Gastrocnemius medialis (tissue), 4 donors: ENCODE measurements around the gene IFI30.

Source experiments
- POLR2A ChIP-seq, 2 donors: fragments of 450-650 bp; IDR thresholded peaks; one replicate each; pipeline ENCODE4 v1.6.1; 2017; ENCODE audit warnings: antibody characterized with exemption in 2 of 2, mild to moderate bottlenecking in 2 of 2, moderate library complexity in 2 of 2
- TF ChIP-seq, protein P1 (sequence below), 5 experiments: fragments of 450-650 bp in 3 of 5; fragments of 200-600 bp in 2 of 5; sonication (generic) in 2 of 5; IDR thresholded peaks in 4 of 5; conservative IDR thresholded peaks in 1 of 5; 1 replicate in 4 of 5; 2 replicates in 1 of 5; pipeline ENCODE4 v1.5.1; 2016 to 2019; ENCODE audit warnings: antibody characterized with exemption in 5 of 5, mild to moderate bottlenecking in 3 of 5, moderate library complexity in 3 of 5

GRCh38 chr19:18156841-18157464 lies 16.7 kb upstream of the IFI30 start:
- TF ChIP-seq, protein P1, sequence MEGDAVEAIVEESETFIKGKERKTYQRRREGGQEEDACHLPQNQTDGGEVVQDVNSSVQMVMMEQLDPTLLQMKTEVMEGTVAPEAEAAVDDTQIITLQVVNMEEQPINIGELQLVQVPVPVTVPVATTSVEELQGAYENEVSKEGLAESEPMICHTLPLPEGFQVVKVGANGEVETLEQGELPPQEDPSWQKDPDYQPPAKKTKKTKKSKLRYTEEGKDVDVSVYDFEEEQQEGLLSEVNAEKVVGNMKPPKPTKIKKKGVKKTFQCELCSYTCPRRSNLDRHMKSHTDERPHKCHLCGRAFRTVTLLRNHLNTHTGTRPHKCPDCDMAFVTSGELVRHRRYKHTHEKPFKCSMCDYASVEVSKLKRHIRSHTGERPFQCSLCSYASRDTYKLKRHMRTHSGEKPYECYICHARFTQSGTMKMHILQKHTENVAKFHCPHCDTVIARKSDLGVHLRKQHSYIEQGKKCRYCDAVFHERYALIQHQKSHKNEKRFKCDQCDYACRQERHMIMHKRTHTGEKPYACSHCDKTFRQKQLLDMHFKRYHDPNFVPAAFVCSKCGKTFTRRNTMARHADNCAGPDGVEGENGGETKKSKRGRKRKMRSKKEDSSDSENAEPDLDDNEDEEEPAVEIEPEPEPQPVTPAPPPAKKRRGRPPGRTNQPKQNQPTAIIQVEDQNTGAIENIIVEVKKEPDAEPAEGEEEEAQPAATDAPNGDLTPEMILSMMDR (IDR thresholded peaks at IDR 0.05 in 4 of 5, conservative IDR thresholded peaks at IDR 0.05 in 1 of 5) = no peak
- TF ChIP-seq POLR2A (IDR thresholded peaks at IDR 0.05) = no peak
